GM19372 (cell line): Measurements from ENCODE around the gene GULP1.
"Not testable (repeated sequence)": the region's sequence is repeated elsewhere in the genome, so short reads cannot be mapped to it uniquely, and the experiment has no call there.

Source experiments
- ATAC-seq: cut with Tn5 transposase; IDR thresholded peaks from one replicate; pipeline ENCODE4 v1.9.1; 2021; ENCODE audit warnings: mild to moderate bottlenecking, low read depth, moderate library complexity; ENCODE audit not compliant: unreplicated experiment

The GULP1 gene

GRCh38 chr2:188577231-188577630 is 285.6 kb downstream of the GULP1 start:
- no peak for ATAC-seq

GRCh38 chr2:188580738-188581137 is 289.1 kb downstream of the GULP1 start:
- no peak for ATAC-seq

DNA sequence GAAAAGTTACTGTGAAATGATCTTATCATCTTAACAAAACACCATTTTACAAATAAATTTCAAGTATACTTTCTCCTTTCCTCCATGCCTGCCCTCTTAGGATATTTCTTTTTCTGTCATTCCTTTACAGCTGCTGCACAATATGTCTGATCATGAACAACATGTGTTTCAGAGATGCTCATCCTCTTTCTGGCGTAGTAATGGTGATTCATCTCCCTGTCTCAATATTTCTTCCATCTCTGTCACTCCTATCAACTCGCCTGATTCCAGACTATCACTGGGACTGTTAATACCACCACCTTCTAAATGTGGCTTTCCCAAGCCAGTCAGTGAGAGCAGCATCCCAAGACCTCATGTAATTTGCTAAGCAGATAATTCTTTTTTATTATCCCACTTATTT is 290.5 kb downstream of the GULP1 start:
- ATAC-seq: no peak

GRCh38 chr2:188588235-188588634 is 296.6 kb downstream of the GULP1 start:
- ATAC-seq: no peak

DNA sequence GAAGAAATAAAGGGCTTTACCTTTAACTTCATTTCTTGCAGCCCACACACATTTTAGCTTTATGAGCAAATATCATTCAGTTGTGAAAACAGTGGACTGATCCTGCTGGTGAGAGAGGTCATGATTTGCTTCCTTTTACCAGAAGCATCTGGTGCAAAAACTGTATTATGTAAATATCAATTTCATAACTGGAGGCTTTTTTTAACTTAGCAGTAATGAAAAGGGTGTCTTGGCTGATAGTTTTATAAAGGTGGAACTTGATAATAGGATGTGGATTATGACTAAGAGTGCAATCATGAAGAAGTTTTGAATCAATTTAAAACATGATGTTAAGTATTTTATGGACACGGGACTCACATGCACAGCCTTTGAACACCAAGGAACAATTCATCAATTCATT is 304.4 kb downstream of the GULP1 start:
- ATAC-seq: no peak

GRCh38 chr2:188598551-188598950 is 306.9 kb downstream of the GULP1 start:
- ATAC-seq: no peak

DNA sequence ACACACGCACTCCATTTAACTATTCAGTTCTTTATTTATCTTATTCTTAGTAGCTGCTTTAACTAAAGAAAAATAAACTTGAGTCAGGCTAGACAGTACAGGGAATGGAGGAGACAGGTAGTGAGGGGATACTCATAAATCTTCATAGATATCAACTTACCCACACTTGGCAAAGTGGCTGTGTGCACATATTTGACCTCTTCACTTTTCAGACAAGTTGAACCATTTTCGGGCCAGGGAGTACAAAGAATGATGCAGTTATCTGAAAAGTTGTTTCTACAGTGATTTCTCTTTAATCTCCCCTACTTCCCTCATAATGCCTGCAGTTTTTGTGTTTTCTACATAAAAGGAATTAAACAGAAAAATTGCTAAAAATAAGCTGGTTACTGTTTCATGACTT is 307.5 kb downstream of the GULP1 start:
- no peak for ATAC-seq

DNA sequence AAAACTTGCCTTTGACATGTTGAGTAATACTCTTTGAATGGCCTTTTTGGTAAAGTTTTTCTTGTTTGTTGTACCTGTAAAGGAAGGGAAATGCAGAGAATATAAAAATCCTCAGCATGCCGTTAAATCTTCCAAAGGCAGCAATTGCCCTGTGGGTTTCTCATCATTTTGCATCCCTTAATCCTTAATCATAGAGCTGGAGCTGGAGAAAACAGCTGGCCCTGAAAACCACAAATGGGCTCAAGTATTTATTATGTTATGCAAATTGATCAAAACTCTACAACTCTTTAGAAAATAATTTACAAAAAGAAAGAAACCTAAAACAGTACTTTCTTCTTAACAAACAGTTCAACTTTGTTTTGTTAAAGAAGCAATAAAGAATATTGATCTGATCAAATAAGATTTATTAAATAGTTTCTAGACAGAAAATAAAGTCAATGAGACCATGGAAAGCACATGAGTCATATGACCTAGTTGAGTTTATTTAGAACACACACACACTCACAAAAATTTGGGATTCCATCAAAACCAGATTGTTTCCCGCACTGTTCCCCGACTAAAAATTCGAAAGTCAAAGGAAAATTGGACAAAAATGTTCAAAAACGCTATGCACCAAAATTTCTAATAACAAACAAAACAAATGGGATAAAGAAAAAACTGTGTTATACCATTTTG is 309.0 kb downstream of the GULP1 start:
- no peak for ATAC-seq

DNA sequence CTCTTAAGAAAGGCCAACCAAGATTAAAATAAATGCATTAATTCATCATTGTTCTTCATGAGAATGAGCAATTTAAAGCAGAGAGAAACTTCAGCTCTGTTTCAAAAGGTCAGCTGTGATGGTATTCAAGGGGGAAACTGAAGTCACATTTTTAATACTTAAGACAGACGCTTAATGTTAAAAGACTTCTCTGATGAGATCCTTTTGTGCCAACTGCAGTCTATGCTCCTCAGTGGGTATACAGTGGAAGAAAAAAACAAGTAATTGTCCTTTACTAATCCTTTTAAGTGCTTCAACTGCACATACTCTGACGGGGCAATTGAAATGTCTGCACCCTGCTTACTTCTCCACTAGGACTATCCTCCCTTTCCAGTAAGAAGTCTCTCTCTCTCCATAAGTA is 309.7 kb downstream of the GULP1 start:
- no peak for ATAC-seq

DNA sequence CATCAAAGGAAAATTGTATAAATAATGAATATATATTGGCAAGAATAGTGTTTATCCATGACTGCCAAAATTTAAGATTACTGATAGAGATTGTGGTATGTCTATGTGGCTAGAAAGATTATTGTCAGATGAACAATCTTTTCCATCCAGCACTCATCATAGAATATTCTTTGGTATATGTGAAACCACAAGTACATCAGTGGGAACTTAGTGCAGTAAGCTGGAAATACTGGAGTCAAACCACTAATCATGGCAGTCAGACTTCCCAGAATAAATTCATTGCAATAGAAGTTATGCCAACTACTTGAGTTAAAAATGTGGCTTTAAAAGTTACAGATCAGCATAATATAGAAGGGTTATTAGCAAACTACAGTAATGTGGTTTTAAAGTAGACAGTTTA is 310.3 kb downstream of the GULP1 start:
- no peak for ATAC-seq

DNA sequence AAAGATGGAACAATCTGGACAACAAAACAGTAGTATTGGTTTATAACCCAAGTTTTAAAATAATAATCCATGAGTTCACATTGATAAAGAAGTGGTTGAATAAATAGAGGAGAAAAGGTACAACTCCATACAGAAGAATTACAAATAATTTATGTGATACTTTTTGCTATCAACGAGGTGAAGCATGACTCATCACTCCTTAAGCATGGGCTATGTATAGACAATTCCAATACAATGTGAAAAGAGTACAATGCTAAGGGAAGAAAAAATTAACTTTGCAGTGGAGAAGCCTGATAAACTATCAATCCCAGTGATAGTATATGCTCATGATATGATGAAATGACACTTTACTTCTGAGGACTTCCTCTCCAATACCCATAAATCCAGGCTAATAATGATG is 312.9 kb downstream of the GULP1 start:
- ATAC-seq: no peak

DNA sequence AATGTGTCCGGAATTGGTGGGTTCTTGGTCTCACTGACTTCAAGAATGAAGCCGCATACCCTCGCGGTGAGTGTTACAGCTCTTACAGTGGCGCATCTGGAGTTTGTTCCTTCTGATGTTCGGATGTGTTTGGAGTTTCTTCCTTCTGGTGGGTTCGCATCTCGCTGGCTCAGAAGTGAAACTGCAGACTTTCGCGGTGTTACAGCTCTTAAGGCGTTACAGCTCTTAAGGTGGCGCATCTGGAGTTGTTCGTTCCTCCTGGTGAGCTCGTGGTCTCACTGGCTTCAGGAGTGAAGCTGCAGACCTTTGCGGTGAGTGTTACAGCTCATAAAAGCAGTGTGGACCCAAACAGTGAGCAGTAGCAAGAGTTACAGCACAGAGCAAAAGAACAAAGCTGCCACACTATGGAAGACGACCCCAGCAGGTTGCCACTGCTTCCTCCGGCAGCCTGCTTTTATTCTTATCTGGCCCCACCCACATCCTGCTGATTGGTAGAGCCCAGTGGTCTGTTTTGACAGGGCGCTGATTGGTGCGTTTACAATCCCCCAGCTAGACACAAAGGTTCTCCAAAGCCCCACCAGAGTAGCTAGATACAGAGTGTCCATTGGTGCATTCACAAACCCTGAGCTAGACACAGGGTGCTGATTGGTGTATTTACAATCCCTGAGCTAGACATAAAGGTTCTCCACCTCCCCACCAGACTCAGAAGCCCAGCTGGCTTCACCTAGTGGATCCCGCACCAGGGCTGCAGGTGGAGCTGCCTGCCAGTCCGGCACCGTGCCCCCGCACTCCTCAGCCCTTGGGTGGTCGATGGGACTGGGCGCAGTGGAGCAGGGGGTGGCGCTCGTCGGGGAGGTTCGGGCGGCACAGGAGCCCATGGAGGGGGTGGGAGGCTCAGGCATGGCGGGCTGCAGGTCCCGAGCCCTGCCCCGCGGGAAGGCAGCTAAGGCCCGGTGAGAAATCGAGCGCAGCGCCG is 314.2 kb downstream of the GULP1 start:
- not testable (repeated sequence) for ATAC-seq

- ATAC-seq: not testable (repeated sequence)
These were observed 314.9 kb downstream of the GULP1 start for GRCh38 chr2:188606596-188606995.

GRCh38 chr2:188607501-188607900 is 315.8 kb downstream of the GULP1 start:
- ATAC-seq: no peak

GRCh38 chr2:188609321-188610049 is 317.8 kb downstream of the GULP1 start:
- no peak for ATAC-seq

GRCh38 chr2:188610050-188610444 is 318.4 kb downstream of the GULP1 start:
- no peak for ATAC-seq

- no peak for ATAC-seq
These were observed 319.2 kb downstream of the GULP1 start for GRCh38 chr2:188610827-188611226.

- ATAC-seq: no peak
These were observed 327.5 kb downstream of the GULP1 start for GRCh38 chr2:188619146-188619545.

DNA sequence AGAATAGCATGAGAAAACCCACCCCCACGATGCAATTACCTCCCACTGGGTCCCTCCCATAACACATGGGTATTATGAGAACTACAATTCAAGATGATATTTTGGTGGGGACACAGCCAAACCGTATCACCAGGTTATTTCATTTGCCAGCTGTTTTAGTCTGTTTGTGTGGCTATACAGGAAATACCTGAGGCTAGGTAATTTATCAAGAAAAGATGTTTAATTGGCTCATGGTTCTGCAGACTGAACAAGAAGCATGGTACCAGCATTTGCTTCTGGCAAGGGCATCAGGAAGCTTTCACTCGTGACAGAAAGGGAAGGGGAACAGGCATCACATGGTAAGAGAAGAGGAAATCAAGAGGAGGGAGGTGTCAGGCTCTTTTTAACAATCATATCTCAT is 329.2 kb downstream of the GULP1 start:
- ATAC-seq: no peak

DNA sequence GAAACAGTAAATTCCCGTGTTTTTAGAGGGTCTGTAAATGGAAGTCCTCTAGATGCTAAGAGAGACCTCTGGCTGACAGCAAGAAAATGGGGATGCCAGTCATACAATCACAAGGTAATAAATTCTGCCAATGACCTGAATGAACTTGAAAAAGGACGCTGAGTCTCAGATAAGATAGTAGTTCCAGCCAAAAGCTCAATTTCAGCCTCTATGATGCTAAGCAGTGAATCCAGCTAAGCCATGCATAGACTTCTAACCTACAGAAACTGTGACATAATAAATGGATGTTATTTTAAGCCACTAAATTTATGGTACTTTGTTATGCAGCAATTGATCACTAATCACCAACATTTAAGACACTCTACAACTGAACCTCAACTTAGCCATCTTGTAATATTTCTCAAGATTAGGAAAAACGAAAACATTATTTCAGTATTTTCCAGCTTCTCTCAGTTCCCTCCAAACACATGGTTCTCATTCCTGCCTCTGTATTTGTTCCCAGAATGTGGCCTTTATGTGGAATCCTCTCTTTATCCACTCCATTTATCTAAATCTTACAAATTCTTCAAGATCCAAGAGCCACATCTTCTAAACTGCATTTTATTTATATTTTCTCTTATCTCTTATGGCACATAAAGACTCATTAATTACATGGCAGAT is 331.1 kb downstream of the GULP1 start:
- ATAC-seq: no peak
